ENCODE data around the gene CERCAM.

DNA sequence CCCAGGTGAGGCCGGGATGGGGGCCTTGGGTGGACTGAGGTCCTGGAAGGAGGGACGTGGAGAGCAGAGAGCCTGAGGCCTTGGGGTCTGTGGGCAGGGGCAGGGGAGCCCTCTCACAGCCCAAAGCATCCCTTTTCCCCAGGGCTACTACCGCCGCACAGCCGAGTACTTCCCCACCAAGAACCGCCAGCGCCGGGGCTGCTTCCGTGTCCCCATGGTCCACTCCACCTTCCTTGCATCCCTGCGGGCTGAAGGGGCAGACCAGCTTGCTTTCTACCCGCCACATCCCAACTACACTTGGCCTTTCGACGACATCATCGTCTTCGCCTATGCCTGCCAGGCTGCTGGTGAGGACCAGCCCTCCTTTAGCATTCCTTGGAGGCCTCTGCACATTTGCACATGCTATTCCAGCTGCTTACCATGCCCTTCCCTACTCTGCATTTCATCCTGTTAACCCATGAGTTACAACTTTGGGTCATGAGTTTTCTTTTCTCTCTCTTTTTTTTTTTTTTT is 3.7 kb downstream of the CERCAM start:
- TF ChIP-seq POLR2A (IDR thresholded peaks at IDR 0.05), result no peak
- TF ChIP-seq, protein P1, sequence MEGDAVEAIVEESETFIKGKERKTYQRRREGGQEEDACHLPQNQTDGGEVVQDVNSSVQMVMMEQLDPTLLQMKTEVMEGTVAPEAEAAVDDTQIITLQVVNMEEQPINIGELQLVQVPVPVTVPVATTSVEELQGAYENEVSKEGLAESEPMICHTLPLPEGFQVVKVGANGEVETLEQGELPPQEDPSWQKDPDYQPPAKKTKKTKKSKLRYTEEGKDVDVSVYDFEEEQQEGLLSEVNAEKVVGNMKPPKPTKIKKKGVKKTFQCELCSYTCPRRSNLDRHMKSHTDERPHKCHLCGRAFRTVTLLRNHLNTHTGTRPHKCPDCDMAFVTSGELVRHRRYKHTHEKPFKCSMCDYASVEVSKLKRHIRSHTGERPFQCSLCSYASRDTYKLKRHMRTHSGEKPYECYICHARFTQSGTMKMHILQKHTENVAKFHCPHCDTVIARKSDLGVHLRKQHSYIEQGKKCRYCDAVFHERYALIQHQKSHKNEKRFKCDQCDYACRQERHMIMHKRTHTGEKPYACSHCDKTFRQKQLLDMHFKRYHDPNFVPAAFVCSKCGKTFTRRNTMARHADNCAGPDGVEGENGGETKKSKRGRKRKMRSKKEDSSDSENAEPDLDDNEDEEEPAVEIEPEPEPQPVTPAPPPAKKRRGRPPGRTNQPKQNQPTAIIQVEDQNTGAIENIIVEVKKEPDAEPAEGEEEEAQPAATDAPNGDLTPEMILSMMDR (IDR thresholded peaks at IDR 0.05), result no peak
- TF ChIP-seq POLR2AphosphoS5 (IDR thresholded peaks at IDR 0.05), result no peak

All from stomach (tissue), 4 donors.